HepG2 (cell line): ENCODE results near the gene CBLC. TPM values are rescaled to one million over a fixed set of nuclear protein-coding genes. Genes with fewer than 3 reads are reported as not detected.
A peak's percentile ranks its signal among the peaks of the same experiment; 100 is the strongest.

Experiments
- ATAC-seq: fragments of 200-7000 bp; cut with Tn5 transposase; 3 replicates; pipeline ENCODE4 v1.9.1; 2020; ENCODE audit warnings: mild to moderate bottlenecking, moderate library complexity
- BruUV-seq: library from RNA; stranded (reverse); fragments of 400-500 nt; replicated peaks from 2 replicates; lab custom pipeline; 2021; lab: Mats Ljungman, UMichigan
- CTCF ChIA-PET: fragments of 300-600 bp; formaldehyde crosslinking; extraction: SDS; loops from one replicate; lab custom pipeline; 2021; ENCODE audit warnings: low total read pairs, inconsistent platforms, low intra/inter-chr PET ratio; lab: Yijun Ruan, JAX
- POLR2A ChIA-PET: fragments of 350-600 bp; sonication (Branson Sonifier 250); formaldehyde crosslinking; loops from one replicate; lab custom pipeline; 2020; ENCODE audit warnings: antibody characterized with exemption, inconsistent platforms; lab: Yijun Ruan, JAX
- DNase-seq: peaks from one replicate; pipeline ENCODE4 v3.0.0-alpha.2; 2015; ENCODE audit warnings: low spot score
- FAIRE-seq: peaks from 3 replicates; lab custom pipeline; 2011; peaks lifted over from hg19 to GRCh38; lab: Jason Lieb, UNC
- H2AFZ ChIP-seq: one replicate; pipeline ENCODE4 v1.6.1; 2011; ENCODE audit warnings: low read length, inconsistent platforms
- H3K27ac ChIP-seq: fragments of 300-600 bp; 3 replicates; pipeline ENCODE4 v1.8.0; 2011; ENCODE audit warnings: mixed run types, mild to moderate bottlenecking, mixed read lengths, low read length, inconsistent platforms; ENCODE audit not compliant: insufficient read depth; ENCODE audit errors: extremely low read length
- H3K27me3 ChIP-seq, 2 experiments: fragments of 200-600 bp in 1 of 2; 2 replicates in 1 of 2; 3 replicates in 1 of 2; pipeline versions ENCODE4 v1.6.0 to v1.8.0; 2011; ENCODE audit warnings: low read length in 2 of 2, mild to moderate bottlenecking in 2 of 2, moderate library complexity in 2 of 2, inconsistent platforms in 1 of 2; ENCODE audit not compliant: insufficient read depth in 2 of 2, control insufficient read depth in 1 of 2
- H3K36me3 ChIP-seq, 2 experiments: fragments of 200-600 bp in 1 of 2; replicated peaks in 1 of 2; 2 replicates in 1 of 2; 3 replicates in 1 of 2; pipeline versions ENCODE4 v1.5.1 to v1.8.0; 2011; ENCODE audit warnings: low read length in 2 of 2, inconsistent platforms in 1 of 2; ENCODE audit not compliant: insufficient read depth in 2 of 2, control insufficient read depth in 1 of 2
- H3K4me1 ChIP-seq: 2 replicates; pipeline ENCODE4 v1.5.1; 2012; ENCODE audit warnings: low read length, inconsistent platforms; ENCODE audit not compliant: insufficient read depth
- H3K4me2 ChIP-seq: 2 replicates; pipeline ENCODE4 v1.6.0; 2011; ENCODE audit warnings: low read depth, low read length, inconsistent platforms
- H3K4me3 ChIP-seq, 3 experiments: fragments of 200-600 bp in 1 of 3; sonication (generic), shearing (Covaris generic) in 1 of 3; replicated peaks in 1 of 3; 2 replicates each; pipeline ENCODE4 v1.5.1; 2011 to 2016; ENCODE audit warnings: low read length in 3 of 3, inconsistent platforms in 2 of 3, low read depth in 2 of 3, mild to moderate bottlenecking in 2 of 3, control low read depth in 1 of 3, mixed read lengths in 1 of 3; ENCODE audit not compliant: insufficient read depth in 1 of 3
- H3K79me2 ChIP-seq: one replicate; pipeline ENCODE4 v1.6.1; 2011; ENCODE audit warnings: low read length, inconsistent platforms; ENCODE audit not compliant: insufficient read depth
- H3K9ac ChIP-seq: 2 replicates; pipeline ENCODE4 v1.6.0; 2011; ENCODE audit warnings: mild to moderate bottlenecking, low read depth, low read length, inconsistent platforms; ENCODE audit not compliant: insufficient read depth
- H3K9me3 ChIP-seq: 2 replicates; pipeline ENCODE4 v1.5.1; 2012; ENCODE audit warnings: mild to moderate bottlenecking, low read length
- H4K20me1 ChIP-seq: 2 replicates; pipeline ENCODE4 v1.6.0; 2011; ENCODE audit warnings: inconsistent platforms, mild to moderate bottlenecking, low read length, moderate library complexity; ENCODE audit not compliant: insufficient read depth
- CAMTA2 ChIP-seq: sonication (generic); formaldehyde crosslinking; IDR thresholded peaks from 2 replicates; pipeline ENCODE4 v1.4.0; 2020; ENCODE audit warnings: mild to moderate bottlenecking, missing genetic modification reagents, borderline replicate concordance
- DNMT3B ChIP-seq: conservative IDR thresholded peaks from 2 replicates; pipeline ENCODE4 v1.6.1; 2016; ENCODE audit warnings: missing biosample characterization, control low read depth
- DPF2 ChIP-seq: sonication (generic); formaldehyde crosslinking; IDR thresholded peaks from 2 replicates; pipeline ENCODE4 v1.4.0; 2020; ENCODE audit warnings: mild to moderate bottlenecking, low read depth, missing genetic modification reagents, borderline replicate concordance
- EP300 ChIP-seq, 3 experiments: sonication (generic) in 1 of 3; formaldehyde crosslinking in 1 of 3; IDR thresholded peaks; 2 replicates each; pipeline versions ENCODE4 v1.5.1 to v1.6.1; 2011 to 2020; ENCODE audit warnings: low read depth in 2 of 3, low read length in 2 of 3, borderline replicate concordance in 1 of 3, improper control_type of control experiment in 1 of 3, mild to moderate bottlenecking in 1 of 3, missing genetic modification reagents in 1 of 3, moderate library complexity in 1 of 3
- HDAC6 ChIP-seq: fragments of 200-600 bp; sonication (generic); IDR thresholded peaks from 2 replicates; pipeline ENCODE4 v1.7.0; 2017; ENCODE audit warnings: mild to moderate bottlenecking, antibody characterized with exemption, low read length, low read depth
- JUN ChIP-seq: sonication (generic); formaldehyde crosslinking; IDR thresholded peaks from 2 replicates; pipeline ENCODE4 v1.4.0; 2020; ENCODE audit warnings: mild to moderate bottlenecking, missing genetic modification reagents
- MAZ ChIP-seq, 2 experiments: sonication (generic) in 1 of 2; formaldehyde crosslinking in 1 of 2; IDR thresholded peaks; 2 replicates each; pipeline versions ENCODE4 v1.5.0 to v1.6.1; 2012 to 2020; ENCODE audit warnings: low read depth in 2 of 2, mild to moderate bottlenecking in 2 of 2, borderline replicate concordance in 1 of 2, improper control_type of control experiment in 1 of 2, low read length in 1 of 2, missing genetic modification reagents in 1 of 2, moderate library complexity in 1 of 2
- NFYB ChIP-seq: sonication (generic); formaldehyde crosslinking; IDR thresholded peaks from 2 replicates; pipeline ENCODE4 v1.4.0; 2020; ENCODE audit warnings: missing genetic modification reagents
- TARDBP ChIP-seq: sonication (generic); formaldehyde crosslinking; IDR thresholded peaks from 2 replicates; pipeline ENCODE4 v1.8.0; 2022; ENCODE audit warnings: mild to moderate bottlenecking, missing genetic modification reagents
- TSC22D2 ChIP-seq: sonication (generic); formaldehyde crosslinking; IDR thresholded peaks from 2 replicates; pipeline ENCODE4 v1.5.1; 2020; ENCODE audit warnings: missing genetic modification reagents, mild to moderate bottlenecking, borderline replicate concordance
- ZBTB25 ChIP-seq: IDR thresholded peaks from 2 replicates; pipeline ENCODE4 v1.6.1; 2018; ENCODE audit warnings: missing genetic modification reagents
- ZBTB38 ChIP-seq: sonication (generic); formaldehyde crosslinking; IDR thresholded peaks from 2 replicates; pipeline ENCODE4 v1.5.1; 2020; ENCODE audit warnings: mild to moderate bottlenecking, missing genetic modification reagents
- ZFP62 ChIP-seq: sonication (generic); formaldehyde crosslinking; IDR thresholded peaks from 2 replicates; pipeline ENCODE4 v1.4.0; 2020; ENCODE audit warnings: missing genetic modification reagents
- ZNF260 ChIP-seq: sonication (generic); formaldehyde crosslinking; IDR thresholded peaks from 2 replicates; pipeline ENCODE4 v1.4.0; 2020; ENCODE audit warnings: missing genetic modification reagents, low read depth, mild to moderate bottlenecking, borderline replicate concordance
- ZNF446 ChIP-seq: sonication (generic); formaldehyde crosslinking; IDR thresholded peaks from 2 replicates; pipeline ENCODE4 v1.5.0; 2020; ENCODE audit warnings: mild to moderate bottlenecking, missing genetic modification reagents
- ZNF512 ChIP-seq: sonication (generic); formaldehyde crosslinking; IDR thresholded peaks from 2 replicates; pipeline ENCODE4 v1.4.0; 2020; ENCODE audit warnings: mild to moderate bottlenecking, missing genetic modification reagents
- ZNF672 ChIP-seq: sonication (generic); formaldehyde crosslinking; IDR thresholded peaks from 2 replicates; pipeline ENCODE4 v1.8.1; 2022; ENCODE audit warnings: missing genetic modification reagents
- ZNF720 ChIP-seq: sonication (generic); formaldehyde crosslinking; IDR thresholded peaks from 2 replicates; pipeline ENCODE4 v1.4.0; 2020; ENCODE audit warnings: missing genetic modification reagents
- WGBS: methylation state at CpG from one replicate; pipeline ENCODE4 v1.1.6; 2017; ENCODE audit warnings: low lambda C conversion rate; 5-methylcytosine and 5-hydroxymethylcytosine counted together
- in situ Hi-C: cut with HindIII; loops from 2 replicates; pipeline ENCODE4 v1.10.0; 2017; ENCODE audit warnings: low pct_unique_long_range_greater_than_20kb; ENCODE audit not compliant: extremely low pct_ligation_motif_present
- intact Hi-C: fragments of 100-400 bp; cut with micrococcal nuclease; formaldehyde crosslinking; loops from one replicate; pipeline ENCODE4 v1.10.0; 2022; ENCODE audit not compliant: unreplicated experiment
- polyA plus RNA-seq, 8 experiments: library from polyadenylated mRNA; depleted of rRNA in 3 of 8; stranded (reverse) in 7 of 8; unstranded in 1 of 8; fragments of >200 nt; fragmentation: Illumina TruSeq in 4 of 8; extraction: Trizol in 4 of 8; gene quantifications; 2 replicates each; pipeline versions ENCODE4 v1.2.1 to v1.2.3, GENCODE V29; 2011 to 2016; ENCODE audit warnings: low read depth in 4 of 8, missing spikeins in 1 of 8, mixed read lengths in 1 of 8; ENCODE audit not compliant: insufficient read depth in 1 of 8
- total RNA-seq, 5 experiments: library from RNA; depleted of rRNA; stranded (reverse); fragments of >200 nt; fragmentation: Illumina TruSeq; extraction: Trizol; gene quantifications; 2 replicates each; pipeline ENCODE4 v1.2.3, GENCODE V29; 2016; ENCODE audit warnings: low read depth in 1 of 5
- TF ChIP-seq, protein P1 (sequence below): sonication (generic); formaldehyde crosslinking; IDR thresholded peaks from 2 replicates; pipeline ENCODE4 v1.5.1; 2020; ENCODE audit warnings: missing genetic modification reagents, mild to moderate bottlenecking, borderline replicate concordance

Gene CBLC
- total and polyA plus RNA-seq, 2 of the 13 experiments (the other 11 are each of a cell fraction or from before 2014, with no cell fraction given) = 1.8 to 2.6 TPM

GRCh38 chr19:44803442-44804428, 26.0 kb downstream of the CBLC start:
- POLR2A ChIA-PET = no interaction called here
- TF ChIP-seq ZBTB25 (CRISPR knock-in tag) (no peak), ZFP62 (CRISPR knock-in tag) (no peak), DPF2 (CRISPR knock-in tag) (no peak), MAZ (IDR thresholded peaks at IDR 0.05; ENCODE audit: borderline replicate concordance, low read depth, low read length) (no peak), MAZ (CRISPR knock-in tag; IDR thresholded peaks at IDR 0.05; ENCODE audit: low read depth) (no peak), ZNF260 (CRISPR knock-in tag) (no peak), ZNF672 (CRISPR knock-in tag) (no peak), JUN (CRISPR knock-in tag) (no peak), ZBTB38 (no peak), ZNF512 (CRISPR knock-in tag) (no peak), TSC22D2 (CRISPR knock-in tag) (no peak), HDAC6 (no peak), CAMTA2 (CRISPR knock-in tag) (no peak), TARDBP (CRISPR knock-in tag) (no peak), EP300 (IDR thresholded peaks at IDR 0.05; ENCODE audit: low read depth in 2 of 2, low read length in 2 of 2) (no peak), EP300 (CRISPR knock-in tag; IDR thresholded peaks at IDR 0.05; ENCODE audit: borderline replicate concordance) (no peak), ZNF720 (CRISPR knock-in tag) (no peak), ZNF446 (CRISPR knock-in tag) (no peak), NFYB (no peak), DNMT3B (CRISPR knock-in tag) (no peak)
- TF ChIP-seq, protein P1, sequence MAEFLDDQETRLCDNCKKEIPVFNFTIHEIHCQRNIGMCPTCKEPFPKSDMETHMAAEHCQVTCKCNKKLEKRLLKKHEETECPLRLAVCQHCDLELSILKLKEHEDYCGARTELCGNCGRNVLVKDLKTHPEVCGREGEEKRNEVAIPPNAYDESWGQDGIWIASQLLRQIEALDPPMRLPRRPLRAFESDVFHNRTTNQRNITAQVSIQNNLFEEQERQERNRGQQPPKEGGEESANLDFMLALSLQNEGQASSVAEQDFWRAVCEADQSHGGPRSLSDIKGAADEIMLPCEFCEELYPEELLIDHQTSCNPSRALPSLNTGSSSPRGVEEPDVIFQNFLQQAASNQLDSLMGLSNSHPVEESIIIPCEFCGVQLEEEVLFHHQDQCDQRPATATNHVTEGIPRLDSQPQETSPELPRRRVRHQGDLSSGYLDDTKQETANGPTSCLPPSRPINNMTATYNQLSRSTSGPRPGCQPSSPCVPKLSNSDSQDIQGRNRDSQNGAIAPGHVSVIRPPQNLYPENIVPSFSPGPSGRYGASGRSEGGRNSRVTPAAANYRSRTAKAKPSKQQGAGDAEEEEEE (CRISPR knock-in tag) = no peak

More at GRCh38 chr19:44803442-44804428, 26.0 kb downstream of the CBLC start:
- H3K4me3 ChIP-seq = no peak overlapping the region
- H3K27me3 ChIP-seq = no peaks in the 10 kb centered on the region
- no peaks in the 10 kb centered on the region for H3K79me2 ChIP-seq
- H3K27ac ChIP-seq = no peak overlapping the region
- in situ Hi-C loops = no loop called here
- no peak overlapping the region for H3K4me2 ChIP-seq
- intact Hi-C loops = no loop called here
- no peak overlapping the region for H3K9ac ChIP-seq
- FAIRE-seq (no peak), ATAC-seq (no peak), DNase-seq (no peak)
- CTCF ChIA-PET = no interaction called here
- no peaks in the 10 kb centered on the region for H3K36me3 ChIP-seq
- H4K20me1 ChIP-seq = no peaks in the 10 kb centered on the region
- 96% methylated on average over 12 of the region's 13 CpGs for WGBS
- H3K4me1 ChIP-seq = peaks cover 56% of the 10 kb centered on the region
- H3K9me3 ChIP-seq = no peaks in the 10 kb centered on the region
- H2AFZ ChIP-seq = no peak overlapping the region
- BruUV-seq = TSS peak; percentile 47
